ENCODE results near the gene EMD. TPM values are rescaled to one million over a fixed set of nuclear protein-coding genes. Genes with fewer than 3 reads are reported as not detected.

Gene EMD
- total RNA-seq, 3 donors from 2014 or later (not counting 1 experiment from before 2014, with no cell fraction given): 141 to 175 (median 152) TPM

- Mint-ChIP-seq H3K4me3 (no peak overlapping the region), H3K4me1 (peaks cover 5 to 14% of the 10 kb centered on the region in 2 donors)
These were observed 21.9 kb upstream of the EMD start for GRCh38 chrX:154357205-154357604.

GRCh38 chrX:154358011-154358410, 21.1 kb upstream of the EMD start:
- no peaks in the 10 kb centered on the region for H3K9me3 Mint-ChIP-seq
- no peak for DNase-seq
- H3K27ac Mint-ChIP-seq: peak overlapping the region in 1 of 2 donors; percentile 78
- Histone ChIP-seq H3K4me1 (ENCODE audit: control insufficient read depth, insufficient read depth, low read length) (peaks cover 93% of the 10 kb centered on the region), H3K27ac (ENCODE audit: low read length) (peak overlapping the region; percentile 14), H3K36me3 (ENCODE audit: control insufficient read depth, insufficient read depth, low read length) (peaks cover 96% of the 10 kb centered on the region), H3K27me3 (ENCODE audit: control insufficient read depth, insufficient read depth, low read length) (no peaks in the 10 kb centered on the region), H3K9me3 (ENCODE audit: control insufficient read depth, insufficient read depth, low read length) (no peaks in the 10 kb centered on the region), H3K4me3 (ENCODE audit: low read length) (no peak overlapping the region)
- TF ChIP-seq CTCF (IDR thresholded peaks at IDR 0.05): no peak
- intact Hi-C loops (cut with micrococcal nuclease): no loop called here
- no peaks in the 10 kb centered on the region for H3K36me3 Mint-ChIP-seq
- no peak overlapping the region for H3K4me3 Mint-ChIP-seq
- H3K27me3 Mint-ChIP-seq (ENCODE audit: low read depth in 2 of 2): no peaks in the 10 kb centered on the region
- peaks cover 5 to 13% of the 10 kb centered on the region in 2 donors for H3K4me1 Mint-ChIP-seq
- WGBS (ENCODE audit: insufficient coverage): 96% methylated on average over 11 of the region's 11 CpGs
- no peak for ATAC-seq

More at GRCh38 chrX:154357205-154357604, 21.9 kb upstream of the EMD start:
- Histone ChIP-seq H3K9me3 (ENCODE audit: control insufficient read depth, insufficient read depth, low read length) (no peaks in the 10 kb centered on the region), H3K27me3 (ENCODE audit: control insufficient read depth, insufficient read depth, low read length) (no peaks in the 10 kb centered on the region), H3K27ac (ENCODE audit: low read length) (no peak overlapping the region), H3K4me3 (ENCODE audit: low read length) (no peak overlapping the region), H3K4me1 (ENCODE audit: control insufficient read depth, insufficient read depth, low read length) (peaks cover 95% of the 10 kb centered on the region), H3K36me3 (ENCODE audit: control insufficient read depth, insufficient read depth, low read length) (peaks cover 96% of the 10 kb centered on the region)
- H3K9me3 Mint-ChIP-seq: no peaks in the 10 kb centered on the region
- intact Hi-C loops (cut with micrococcal nuclease): no loop called here
- H3K36me3 Mint-ChIP-seq: no peaks in the 10 kb centered on the region
- peak overlapping the region; percentile 51 to 78 for H3K27ac Mint-ChIP-seq
- 88% methylated on average over 27 of the region's 27 CpGs for WGBS (ENCODE audit: insufficient coverage)
- TF ChIP-seq CTCF (IDR thresholded peaks at IDR 0.05): no peak
- no peaks in the 10 kb centered on the region for H3K27me3 Mint-ChIP-seq (ENCODE audit: low read depth in 2 of 2)
- DNase-seq: no peak
- ATAC-seq: no peak

GRCh38 chrX:154358829-154359228, 20.3 kb upstream of the EMD start:
- ATAC-seq (no peak), DNase-seq (no peak)
- H3K27ac ChIP-seq (ENCODE audit: low read length): peak overlapping the region; percentile 14
- no peak for TF ChIP-seq CTCF (IDR thresholded peaks at IDR 0.05)
- peaks cover 93% of the 10 kb centered on the region for H3K36me3 ChIP-seq (ENCODE audit: control insufficient read depth, insufficient read depth, low read length)
- 91% methylated on average over 4 of the region's 6 CpGs for WGBS (ENCODE audit: insufficient coverage)
- no peaks in the 10 kb centered on the region for H3K9me3 ChIP-seq (ENCODE audit: control insufficient read depth, insufficient read depth, low read length)
- no peaks in the 10 kb centered on the region for H3K9me3 Mint-ChIP-seq
- peak overlapping the region; percentile 4 for H3K4me3 Mint-ChIP-seq
- no peaks in the 10 kb centered on the region for H3K27me3 ChIP-seq (ENCODE audit: control insufficient read depth, insufficient read depth, low read length)
- peaks cover 86% of the 10 kb centered on the region for H3K4me1 ChIP-seq (ENCODE audit: control insufficient read depth, insufficient read depth, low read length)
- peak overlapping the region; percentile 78 to 92 for H3K27ac Mint-ChIP-seq
- H3K4me3 ChIP-seq (ENCODE audit: low read length): no peak overlapping the region
- no peaks in the 10 kb centered on the region for H3K27me3 Mint-ChIP-seq (ENCODE audit: low read depth in 2 of 2)
- no peaks in the 10 kb centered on the region for H3K36me3 Mint-ChIP-seq
- intact Hi-C loops (cut with micrococcal nuclease): no loop called here
- peaks cover 5 to 13% of the 10 kb centered on the region in 2 donors for H3K4me1 Mint-ChIP-seq

Data from natural killer cell (primary cell).